ENCODE results near the gene SUB1.
"Not testable (repeated sequence)": the region's sequence is repeated elsewhere in the genome, so short reads cannot be mapped to it uniquely, and the experiment has no call there.

SUB1 gene

DNA sequence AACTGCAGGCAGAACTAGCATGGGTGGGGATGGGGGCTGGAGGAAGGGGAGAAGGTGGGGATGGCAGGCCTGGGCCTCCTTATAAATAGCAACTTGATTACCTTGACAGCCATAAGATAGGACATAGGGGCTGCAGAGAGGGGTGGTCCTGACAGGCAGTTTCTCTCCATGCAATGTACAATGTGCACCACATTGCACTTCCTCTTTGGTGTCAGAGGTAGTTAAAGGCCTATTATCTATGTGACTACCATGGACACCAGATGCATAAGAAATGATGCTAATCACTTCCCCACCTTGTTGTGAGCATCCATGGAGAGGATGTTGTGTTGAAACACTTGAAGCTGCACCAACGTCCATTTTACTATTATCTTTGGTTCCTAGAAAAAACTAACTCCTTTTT is 20.2 kb upstream of the SUB1 start:
- no peak for DNase-seq (ENCODE audit: low read depth in 2 of 2, low spot score in 1 of 2)

GRCh38 chr5:32566319-32567111 is 18.8 kb upstream of the SUB1 start:
- no peak for DNase-seq (ENCODE audit: low read depth in 2 of 2, low spot score in 1 of 2)

DNA sequence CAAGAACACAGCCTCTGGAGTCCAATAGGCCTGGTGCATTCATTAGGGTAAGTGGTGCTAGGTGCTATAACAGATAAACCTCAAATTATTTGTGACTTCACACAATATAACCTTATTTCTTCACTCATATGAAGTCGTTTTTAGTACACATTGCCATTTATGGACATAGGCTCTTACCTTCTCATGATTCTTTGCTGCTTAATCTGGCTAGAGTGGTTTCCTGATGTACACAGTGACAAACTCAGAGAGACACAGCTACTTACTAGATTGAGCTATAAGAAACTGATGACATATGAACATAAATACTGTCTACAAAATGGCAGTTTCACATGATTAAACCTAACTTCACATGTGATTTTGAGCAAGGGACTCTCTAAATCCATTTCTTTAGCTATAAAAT is 14.2 kb upstream of the SUB1 start:
- DNase-seq (ENCODE audit: low read depth in 2 of 2, low spot score in 1 of 2) = no peak

DNA sequence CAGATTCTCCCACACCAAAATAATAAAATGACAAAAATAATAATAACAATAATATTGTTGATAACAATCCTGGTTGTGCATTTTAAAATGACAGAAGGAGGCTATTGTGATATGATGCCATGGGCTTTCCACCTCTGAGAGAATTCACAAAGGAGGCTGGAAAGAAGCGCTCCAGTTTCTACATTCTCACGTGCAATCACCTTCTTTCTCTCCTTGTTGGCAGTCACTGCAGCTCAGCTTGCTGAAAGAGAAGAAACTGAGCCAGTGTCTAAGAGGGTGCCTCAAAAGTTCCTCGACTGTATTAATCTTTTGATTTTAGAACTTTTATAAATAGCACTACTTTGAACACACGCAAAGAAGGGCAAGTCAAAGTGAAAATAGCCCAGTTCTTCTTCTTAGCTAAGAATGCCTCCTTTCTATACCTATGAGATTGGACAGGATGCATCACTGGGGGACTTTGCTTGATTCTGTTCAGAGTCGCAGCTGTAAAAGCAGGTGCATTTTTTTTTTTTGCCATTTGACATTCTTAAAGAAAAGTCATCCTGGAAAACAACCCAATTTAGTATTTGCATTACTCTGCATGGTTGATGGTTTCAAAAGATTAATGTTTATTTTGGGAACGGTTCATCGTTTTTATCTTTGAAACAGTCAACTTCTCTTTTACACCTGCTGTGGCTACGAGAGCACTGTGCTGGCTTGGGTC is 12.4 kb upstream of the SUB1 start:
- DNase-seq (ENCODE audit: low read depth in 2 of 2, low spot score in 1 of 2) = no peak

DNA sequence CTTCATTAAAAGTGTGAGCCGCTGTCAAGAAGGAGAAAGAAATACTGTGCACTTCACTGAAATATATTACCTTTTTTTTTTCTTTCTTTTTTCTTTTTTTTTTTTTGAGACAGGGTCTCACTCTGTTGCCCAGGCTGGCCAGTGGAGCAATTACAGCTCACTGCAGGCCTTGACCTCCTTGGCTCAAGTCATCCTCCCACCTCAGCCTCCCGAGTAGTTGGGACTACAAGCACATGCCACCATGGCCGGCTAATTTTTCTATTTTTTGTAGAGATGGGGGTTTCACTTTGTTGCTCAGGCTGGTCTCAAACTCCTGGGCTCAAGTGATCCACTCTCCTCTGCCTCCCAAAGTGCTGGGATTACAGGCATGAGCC is 11.9 kb upstream of the SUB1 start:
- not testable (repeated sequence) for DNase-seq (ENCODE audit: low read depth in 2 of 2, low spot score in 1 of 2)

GRCh38 chr5:32574540-32575175 is 10.7 kb upstream of the SUB1 start:
- DNase-seq (ENCODE audit: low read depth in 2 of 2, low spot score in 1 of 2) = no peak

GRCh38 chr5:32578363-32578762 is 7.0 kb upstream of the SUB1 start:
- DNase-seq (ENCODE audit: low read depth in 2 of 2, low spot score in 1 of 2) = no peak

DNA sequence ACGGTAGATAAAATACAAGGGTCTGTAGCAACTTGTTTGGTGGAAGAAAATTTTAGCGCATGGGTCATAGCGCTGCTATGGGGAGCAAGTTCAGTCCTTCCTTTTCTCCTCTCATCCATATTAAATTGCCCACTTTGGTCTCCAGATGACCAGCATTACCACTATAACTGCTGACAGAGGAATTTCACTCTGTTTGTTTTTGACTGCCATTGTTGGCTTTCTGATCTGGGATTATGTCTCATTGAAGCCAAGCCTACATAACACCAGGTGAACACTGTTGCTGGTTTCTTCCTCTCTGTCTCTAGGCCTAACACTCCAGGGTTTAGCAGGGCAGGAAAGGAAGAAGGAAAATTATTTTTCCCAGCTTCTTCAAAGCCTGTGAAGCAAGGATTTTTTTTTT is 6.6 kb upstream of the SUB1 start:
- no peak for DNase-seq (ENCODE audit: low read depth in 2 of 2, low spot score in 1 of 2)

DNA sequence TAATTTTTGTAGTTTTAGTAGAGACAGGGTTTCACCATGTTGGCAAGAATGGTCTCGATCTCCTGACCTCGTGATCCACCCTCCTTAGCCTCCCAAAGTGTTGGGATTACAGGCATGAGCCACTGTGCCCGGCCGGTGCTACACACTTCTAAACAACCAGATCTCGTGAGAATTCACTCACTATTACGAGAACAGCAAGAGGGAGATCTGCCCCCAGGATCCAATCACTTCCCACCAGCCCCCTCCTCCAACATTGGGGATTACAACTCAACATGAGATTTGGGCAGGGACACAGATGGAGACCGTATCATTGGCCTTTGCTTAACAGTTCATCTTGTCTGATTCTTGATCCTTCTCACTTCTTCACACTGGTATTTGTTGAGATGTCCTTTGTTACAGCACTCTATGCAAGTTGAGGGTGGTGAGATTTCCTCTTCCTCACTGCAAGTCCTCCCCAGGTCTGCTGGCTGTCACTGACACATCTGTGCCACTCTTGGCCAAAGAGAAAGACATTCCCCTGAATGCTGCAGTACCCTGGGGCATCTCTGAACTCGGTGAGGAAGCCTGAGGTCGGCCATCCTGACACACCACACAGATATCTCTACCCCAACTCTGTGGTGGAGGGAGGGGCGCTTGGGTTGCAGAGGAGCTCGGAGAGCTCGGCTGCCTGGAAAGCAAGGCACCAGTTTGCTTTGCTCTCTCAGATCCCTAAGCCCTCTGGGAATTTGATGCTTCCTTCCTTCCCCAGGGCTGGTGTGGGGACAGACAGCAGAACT is 4.2 kb upstream of the SUB1 start:
- DNase-seq (ENCODE audit: low read depth in 2 of 2, low spot score in 1 of 2) = no peak

DNA sequence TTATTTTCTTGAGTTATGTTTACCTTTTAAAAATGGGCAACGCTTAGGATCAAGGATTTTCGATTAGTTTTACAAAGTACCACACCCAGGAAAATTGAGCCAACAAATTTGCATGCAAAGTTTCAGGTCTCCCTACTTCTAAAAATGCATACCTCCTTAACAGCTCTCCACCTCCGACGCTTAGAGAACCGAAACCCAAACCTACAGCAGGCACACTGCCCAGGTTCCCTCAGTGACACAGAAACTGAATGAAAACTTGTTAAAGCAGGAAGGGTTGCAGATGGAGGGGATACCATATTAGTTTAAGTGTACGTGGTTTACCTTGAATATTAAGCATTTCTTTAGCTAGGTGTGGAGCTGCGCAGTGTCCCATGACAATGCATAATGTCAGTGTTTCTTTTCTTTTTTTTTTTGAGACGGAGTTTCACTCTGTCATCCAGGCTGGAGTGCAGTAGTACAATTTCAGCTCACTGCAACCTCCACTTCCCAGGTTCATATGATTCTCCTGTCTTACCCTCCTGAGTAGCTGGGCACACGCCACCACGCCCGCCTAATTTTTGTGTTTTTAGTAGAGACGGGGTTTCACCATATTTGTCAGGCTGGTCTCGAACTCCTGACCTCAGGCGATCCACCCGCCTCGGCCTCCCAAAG is 1.6 kb upstream of the SUB1 start:
- no peak for DNase-seq (ENCODE audit: low read depth in 2 of 2, low spot score in 1 of 2)

DNA sequence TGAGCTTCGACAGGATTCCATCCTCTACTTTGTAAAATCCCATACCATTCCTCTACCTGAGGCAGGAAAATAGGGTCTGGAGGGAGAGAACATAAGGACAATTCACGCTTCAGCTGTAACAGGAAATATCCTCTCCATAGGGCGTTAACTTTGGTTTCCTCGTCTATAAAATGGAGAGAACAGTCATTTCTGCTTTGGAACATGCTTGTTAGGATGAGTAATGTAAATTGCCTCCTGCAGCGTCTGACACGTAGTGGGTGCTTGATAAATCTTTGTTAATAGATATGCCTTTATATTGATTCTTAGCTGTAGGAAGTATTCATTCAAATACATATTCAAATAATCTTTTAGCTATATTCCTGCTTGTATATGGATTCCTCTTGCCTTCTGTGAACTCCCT is 711 bp upstream of the SUB1 start:
- DNase-seq (ENCODE audit: low read depth in 2 of 2, low spot score in 1 of 2) = no peak

DNA sequence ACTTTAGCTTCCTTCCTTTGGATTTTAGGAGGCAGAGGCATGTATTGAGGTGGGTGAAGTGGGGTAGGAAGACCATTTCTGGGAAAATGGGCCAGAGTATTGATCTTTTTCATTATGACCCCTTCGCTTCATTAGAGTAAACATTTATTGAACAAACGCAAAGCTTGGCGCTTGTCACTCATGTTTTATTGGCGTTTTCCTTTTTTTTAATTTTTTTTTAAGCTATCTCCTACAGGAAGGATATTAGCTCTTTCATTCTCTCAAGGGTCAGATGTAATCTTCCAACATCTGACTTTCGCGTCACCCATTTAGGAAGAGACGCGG is 273 bp upstream of the SUB1 start:
- DNase-seq (ENCODE audit: low read depth in 2 of 2, low spot score in 1 of 2) = no peak

DNA sequence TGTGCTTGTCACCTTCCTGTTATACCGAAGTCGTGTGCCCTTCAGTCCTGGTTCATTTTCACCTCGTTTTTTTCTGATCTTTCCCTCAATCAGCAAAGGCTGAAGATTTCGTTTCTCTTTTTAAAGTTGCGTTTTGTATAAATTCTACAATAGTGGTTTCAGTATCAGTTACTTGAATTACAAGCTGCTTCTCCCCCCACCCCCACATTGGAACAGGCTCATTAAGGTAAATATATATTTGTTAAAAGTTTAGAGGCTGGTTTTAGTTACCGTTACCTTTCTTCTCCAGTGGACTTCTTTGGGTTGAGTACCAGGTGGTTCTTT is 881 bp downstream of the SUB1 start:
- DNase-seq (ENCODE audit: low read depth in 2 of 2, low spot score in 1 of 2) = no peak

GRCh38 chr5:32587067-32587551 is 1.8 kb downstream of the SUB1 start:
- DNase-seq (ENCODE audit: low read depth in 2 of 2, low spot score in 1 of 2) = no peak

DNA sequence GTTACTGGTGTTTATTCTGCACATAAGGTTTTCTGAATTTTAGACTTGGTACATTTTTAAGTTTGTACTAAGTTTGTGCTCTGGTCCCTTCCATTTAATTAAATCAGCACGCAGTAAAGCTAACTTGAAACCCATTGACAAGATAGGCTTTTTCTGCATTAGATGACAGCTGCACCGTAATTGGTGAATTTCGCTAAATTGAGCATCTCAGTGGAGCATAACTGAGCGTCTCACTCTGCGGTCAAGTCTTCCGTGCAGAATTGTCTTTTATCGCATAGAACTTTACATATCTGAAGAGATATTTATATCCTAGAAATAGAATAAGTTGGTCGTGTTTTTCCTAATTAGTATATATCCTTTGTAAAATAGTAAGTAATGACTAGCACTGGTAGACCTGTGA is 4.1 kb downstream of the SUB1 start:
- no peak for DNase-seq (ENCODE audit: low read depth in 2 of 2, low spot score in 1 of 2)

GRCh38 chr5:32589942-32590869 is 4.8 kb downstream of the SUB1 start:
- no peak for DNase-seq (ENCODE audit: low read depth in 2 of 2, low spot score in 1 of 2)

- DNase-seq (ENCODE audit: low read depth in 2 of 2, low spot score in 1 of 2) = no peak
These were observed 9.8 kb downstream of the SUB1 start for GRCh38 chr5:32595118-32595517.

DNA sequence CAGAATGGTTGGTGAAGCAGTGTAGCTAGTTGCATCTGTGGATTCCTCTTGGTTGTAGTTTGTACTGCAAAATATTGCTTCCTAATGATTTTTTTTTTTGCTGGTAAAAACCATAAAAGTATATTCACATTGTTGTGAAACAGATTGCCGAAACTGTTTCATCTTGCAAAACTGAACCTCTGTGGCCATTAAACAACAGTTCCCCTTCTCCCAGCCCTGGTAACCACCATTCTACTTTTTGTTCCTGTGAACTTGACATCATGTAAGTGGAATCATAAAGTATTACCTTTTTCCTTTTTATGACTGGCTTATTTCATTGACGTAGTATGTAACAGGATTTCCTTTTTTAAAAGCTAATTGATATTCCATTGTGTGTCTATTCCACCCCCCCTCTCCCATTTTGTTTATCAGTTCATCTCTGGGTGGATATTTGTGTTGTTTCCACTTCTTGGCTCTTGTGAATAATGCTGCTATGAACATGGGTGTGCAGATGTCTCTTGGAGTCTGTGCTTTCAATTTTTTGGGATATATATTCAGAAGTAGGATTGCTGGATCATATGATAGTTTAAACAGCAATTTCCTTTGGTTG is 11.8 kb downstream of the SUB1 start:
- DNase-seq (ENCODE audit: low read depth in 2 of 2, low spot score in 1 of 2) = no peak

GRCh38 chr5:32598260-32598937 is 13.0 kb downstream of the SUB1 start:
- DNase-seq (ENCODE audit: low read depth in 2 of 2, low spot score in 1 of 2) = no peak

All from stimulated activated CD8-positive, alpha-beta memory T cell treated with anti-CD3 and anti-CD28 coated beads, Interleukin-4, amount 100 ng/mL, for 1 hour (primary cell).